Heart right ventricle (tissue), 16 donors: ENCODE data around the gene HDAC1. TPM values are rescaled to one million over a fixed set of nuclear protein-coding genes. Genes with fewer than 3 reads are reported as not detected.

Experiments used
- ATAC-seq, 8 donors: fragments of 200-7000 bp; cut with Tn5 transposase; one replicate each; pipeline ENCODE4 v1.9.1; 2020; ENCODE audit warnings: mild to moderate bottlenecking in 8 of 8, moderate library complexity in 8 of 8, moderate number of reproducible peaks in 1 of 8
- DNase-seq, 2 donors: peaks; one replicate each; pipeline ENCODE4 v3.0.0-alpha.2; 2020
- H3K27ac ChIP-seq, 10 donors: fragments of 200-600 bp; sonication (generic) in 2 of 10; one replicate each; pipeline versions ENCODE4 v1.5.0 to v1.8.0; 2020 to 2022; ENCODE audit warnings: mild to moderate bottlenecking in 3 of 10
- H3K27me3 ChIP-seq, 7 donors: fragments of 200-600 bp; one replicate each; pipeline ENCODE4 v1.8.0; 2021 to 2022; ENCODE audit warnings: mild to moderate bottlenecking in 2 of 7
- H3K36me3 ChIP-seq, 9 donors: fragments of 200-600 bp; sonication (generic) in 1 of 9; one replicate each; pipeline versions ENCODE4 v1.5.0 to v1.8.0; 2020 to 2022; ENCODE audit warnings: mild to moderate bottlenecking in 2 of 9
- H3K4me1 ChIP-seq, 9 donors: fragments of 200-600 bp; sonication (generic) in 1 of 9; one replicate each; pipeline versions ENCODE4 v1.5.0 to v1.8.0; 2020 to 2022; ENCODE audit warnings: mild to moderate bottlenecking in 4 of 9
- H3K4me3 ChIP-seq, 10 donors: fragments of 200-600 bp; sonication (generic) in 2 of 10; one replicate each; pipeline versions ENCODE4 v1.5.0 to v1.8.0; 2020 to 2022; ENCODE audit warnings: mild to moderate bottlenecking in 7 of 10, moderate library complexity in 2 of 10
- H3K9me3 ChIP-seq, 11 donors: fragments of 200-600 bp in 10 of 11; sonication (generic) in 2 of 11; one replicate each; pipeline versions ENCODE4 v1.5.0 to v1.8.0; 2013 to 2022; ENCODE audit warnings: mild to moderate bottlenecking in 2 of 11, control low read depth in 1 of 11, moderate library complexity in 1 of 11
- WGBS, 2 donors: extraction: QIAGEN DNeasy Blood & Tissue Kit; methylation state at CpG; one replicate each; pipeline ENCODE4 v1.1.7; 2013; ENCODE audit warnings: inconsistent platforms in 1 of 2; 5-methylcytosine and 5-hydroxymethylcytosine counted together
- intact Hi-C, 10 donors: fragments of 100-400 bp; cut with DNase I; formaldehyde crosslinking; loops; one replicate each; pipeline versions ENCODE4 v1.11.1 to v1.14.2; 2022
- polyA plus RNA-seq, 2 donors: library from polyadenylated mRNA; stranded (reverse); fragments of 200-250 nt; gene quantifications; one replicate each; pipeline ENCODE4 v1.2.3, GENCODE V29; 2013
- total RNA-seq, 10 donors: library from RNA; stranded (reverse); fragmentation: NEBNext Ultra II Directional in 3 of 10; extraction: Animal tissue kit (Norgen Biotek cat#: 25700) in 3 of 10; gene quantifications; one replicate each; pipeline versions ENCODE4 v1.2.1 to v1.2.4, GENCODE V29; 2021 to 2023
- TF ChIP-seq, protein P1 (sequence below), 9 donors: fragments of 200-600 bp; sonication (generic) in 2 of 9; IDR thresholded peaks; one replicate each; pipeline versions ENCODE4 v1.5.0 to v1.8.0; 2021 to 2022; ENCODE audit warnings: antibody characterized with exemption in 9 of 9, mild to moderate bottlenecking in 5 of 9, moderate library complexity in 1 of 9
- donor health status: Arrhythmogenic right ventricular cardiomyopathy.
- donor health status: ischemic (EF 13 %, LVEDD 7.1; RV severe dilation, severe dysfunction).
- donor health status: healthy with polysubstance abuse.
- donor health status: DM: no; HTN: yes; CAD: no.
- donor health status: DM: no; HTN: no; CAD: no.
- donor health status: ischemic (EF 25% LVEDD 6.9; RV normal size, moderate dysfunction).
- donor health status: ischemic (EF 25% LVEDD 5.7; RV mildly dilated, moderate dysfunction).
- donor health status: healthy.
- donor health status: DM: yes; HTN: yes; CAD: no.
- donor health status: Ischemic cardiomyopathy.
- donor health status: ischemic (EF 35%, LVEDD 5.7; RV mildly dilated, moderate dysfunction).
- donor health status: nonischemic (EF 11% LVEDD 7.7; RV severe dilation, severe dysfunction).
- donor health status: DM: yes; HTN: yes; CAD: no.
- donor health status: PGD.
- donor health status: ischemic (EF 29% LVEDD 5.4; RV normal size, mild dysfunction).
- donor health status: nonischemic (EF 23%, LVEDD 6.1; RV moderate dilation, normal function).

The HDAC1 gene
- total and polyA plus RNA-seq, 12 donors, result 27.5 to 43.5 (median 33.0) TPM

DNA sequence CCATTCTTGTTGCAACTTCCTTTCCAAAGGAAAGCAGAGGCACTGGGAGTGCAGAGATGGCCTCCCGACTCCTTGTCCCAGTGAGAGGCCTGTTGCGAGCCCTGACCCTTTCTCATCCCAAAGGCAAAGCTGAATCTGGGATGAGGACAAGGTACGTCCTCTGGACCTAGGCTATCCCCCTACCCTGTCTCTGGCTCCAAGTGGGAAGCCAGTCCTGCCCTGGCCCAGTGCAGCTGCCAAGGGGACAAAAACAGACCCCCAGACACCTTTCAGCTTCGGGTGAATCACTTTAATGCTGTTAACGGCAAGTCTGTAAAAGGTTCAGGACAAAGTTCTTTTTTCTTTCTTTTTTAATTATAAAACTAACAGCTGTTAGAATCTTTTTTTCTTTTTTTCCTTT is 73.0 kb downstream of the HDAC1 start:
- Histone ChIP-seq H3K36me3 (peaks cover 0 to 73% (median 45%) of the 10 kb centered on the region in 9 donors), H3K9me3 (no peaks in the 10 kb centered on the region), H3K4me1 (peaks cover 7 to 19% (median 16%) of the 10 kb centered on the region in 9 donors), H3K27me3 (peaks cover 0 to 18% (median 0%) of the 10 kb centered on the region in 7 donors), H3K4me3 (no peak overlapping the region), H3K27ac (no peak overlapping the region)
- intact Hi-C loops, result no loop called here
- 89 to 91% methylated on average over 5 of the region's 5 CpGs for WGBS, 2 donors
- DNase-seq (no peak), ATAC-seq (no peak)
- TF ChIP-seq, protein P1, sequence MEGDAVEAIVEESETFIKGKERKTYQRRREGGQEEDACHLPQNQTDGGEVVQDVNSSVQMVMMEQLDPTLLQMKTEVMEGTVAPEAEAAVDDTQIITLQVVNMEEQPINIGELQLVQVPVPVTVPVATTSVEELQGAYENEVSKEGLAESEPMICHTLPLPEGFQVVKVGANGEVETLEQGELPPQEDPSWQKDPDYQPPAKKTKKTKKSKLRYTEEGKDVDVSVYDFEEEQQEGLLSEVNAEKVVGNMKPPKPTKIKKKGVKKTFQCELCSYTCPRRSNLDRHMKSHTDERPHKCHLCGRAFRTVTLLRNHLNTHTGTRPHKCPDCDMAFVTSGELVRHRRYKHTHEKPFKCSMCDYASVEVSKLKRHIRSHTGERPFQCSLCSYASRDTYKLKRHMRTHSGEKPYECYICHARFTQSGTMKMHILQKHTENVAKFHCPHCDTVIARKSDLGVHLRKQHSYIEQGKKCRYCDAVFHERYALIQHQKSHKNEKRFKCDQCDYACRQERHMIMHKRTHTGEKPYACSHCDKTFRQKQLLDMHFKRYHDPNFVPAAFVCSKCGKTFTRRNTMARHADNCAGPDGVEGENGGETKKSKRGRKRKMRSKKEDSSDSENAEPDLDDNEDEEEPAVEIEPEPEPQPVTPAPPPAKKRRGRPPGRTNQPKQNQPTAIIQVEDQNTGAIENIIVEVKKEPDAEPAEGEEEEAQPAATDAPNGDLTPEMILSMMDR (IDR thresholded peaks at IDR 0.05), result no peak

DNA sequence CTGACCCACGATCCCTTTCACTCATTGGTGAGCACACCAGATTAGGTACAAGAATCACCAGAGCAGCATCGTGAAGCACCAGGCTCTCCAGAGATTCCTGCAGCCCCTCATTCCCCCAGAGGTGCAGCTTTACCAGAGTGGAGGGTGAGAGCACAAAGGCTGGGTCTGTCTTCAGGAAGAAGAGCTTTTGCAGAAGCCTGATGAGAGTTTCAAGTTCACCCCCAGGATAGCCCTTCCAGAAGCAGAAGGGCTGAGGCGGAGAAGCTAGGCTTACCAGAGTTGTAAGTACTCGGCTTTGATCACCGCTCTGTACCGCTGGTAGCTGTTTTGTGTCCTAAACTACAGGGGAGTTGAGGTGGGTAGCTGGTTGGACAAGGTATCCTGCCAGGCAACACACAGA is 73.6 kb downstream of the HDAC1 start:
- no peak for DNase-seq

DNA sequence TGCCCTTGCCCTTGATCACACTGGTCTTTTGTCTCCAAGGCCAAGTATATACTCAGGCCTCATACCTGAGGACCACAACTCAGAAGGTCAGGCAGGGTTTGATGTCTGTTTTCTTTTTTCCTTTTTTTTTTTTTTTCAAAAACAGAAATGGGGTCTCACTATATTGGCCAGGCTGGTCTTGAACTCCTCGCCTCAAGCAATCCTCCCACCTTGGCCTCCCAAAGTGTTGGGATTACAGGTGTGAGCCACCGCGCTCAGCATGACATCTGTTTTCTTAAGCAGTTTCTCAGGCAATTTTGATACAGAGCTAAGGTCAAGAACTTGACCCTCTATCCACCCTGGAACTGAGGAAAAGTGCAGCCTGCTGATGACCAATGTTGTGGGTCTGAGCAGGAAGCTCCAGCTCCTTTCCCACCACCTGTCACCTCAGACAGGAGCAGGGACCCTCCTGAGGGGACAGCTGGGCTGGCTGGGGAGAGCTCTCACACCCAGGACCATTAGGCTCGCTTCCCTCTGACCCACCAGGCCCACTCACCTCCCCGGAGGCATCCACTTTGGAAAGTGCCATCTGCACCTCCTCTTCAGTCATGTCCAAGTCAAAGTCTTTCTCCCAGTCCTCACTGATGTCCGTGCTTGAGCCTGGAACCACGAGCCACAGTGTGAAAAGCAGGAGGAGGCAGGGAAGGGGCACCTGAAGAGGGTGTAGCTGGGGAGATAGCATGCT is 76.2 kb downstream of the HDAC1 start:
- H3K27ac ChIP-seq, result no peak overlapping the region
- no peaks in the 10 kb centered on the region for H3K27me3 ChIP-seq
- H3K9me3 ChIP-seq, result no peaks in the 10 kb centered on the region
- DNase-seq (no peak), ATAC-seq (no peak)
- no peaks in the 10 kb centered on the region for H3K4me1 ChIP-seq
- intact Hi-C loops, result no loop called here
- H3K36me3 ChIP-seq, result peaks cover 0 to 100% (median 72%) of the 10 kb centered on the region in 9 donors
- 93 to 96% methylated on average over 7 of the region's 7 CpGs for WGBS, 2 donors
- H3K4me3 ChIP-seq, result no peak overlapping the region
- TF ChIP-seq, protein P1 (IDR thresholded peaks at IDR 0.05), result no peak

More for the DNA sequence above, 73.6 kb downstream of the HDAC1 start:
- H3K27ac ChIP-seq, result no peak overlapping the region
- 84 to 85% methylated on average over 6 of the region's 6 CpGs for WGBS, 2 donors
- TF ChIP-seq, protein P1 (IDR thresholded peaks at IDR 0.05), result no peak
- intact Hi-C loops, result no loop called here
- H3K4me1 ChIP-seq, result peaks cover 7 to 19% (median 16%) of the 10 kb centered on the region in 9 donors
- H3K27me3 ChIP-seq, result peaks cover 0 to 18% (median 0%) of the 10 kb centered on the region in 7 donors
- no peaks in the 10 kb centered on the region for H3K9me3 ChIP-seq
- ATAC-seq, result no peak
- H3K4me3 ChIP-seq, result no peak overlapping the region
- H3K36me3 ChIP-seq, result peaks cover 0 to 76% (median 51%) of the 10 kb centered on the region in 9 donors

DNA sequence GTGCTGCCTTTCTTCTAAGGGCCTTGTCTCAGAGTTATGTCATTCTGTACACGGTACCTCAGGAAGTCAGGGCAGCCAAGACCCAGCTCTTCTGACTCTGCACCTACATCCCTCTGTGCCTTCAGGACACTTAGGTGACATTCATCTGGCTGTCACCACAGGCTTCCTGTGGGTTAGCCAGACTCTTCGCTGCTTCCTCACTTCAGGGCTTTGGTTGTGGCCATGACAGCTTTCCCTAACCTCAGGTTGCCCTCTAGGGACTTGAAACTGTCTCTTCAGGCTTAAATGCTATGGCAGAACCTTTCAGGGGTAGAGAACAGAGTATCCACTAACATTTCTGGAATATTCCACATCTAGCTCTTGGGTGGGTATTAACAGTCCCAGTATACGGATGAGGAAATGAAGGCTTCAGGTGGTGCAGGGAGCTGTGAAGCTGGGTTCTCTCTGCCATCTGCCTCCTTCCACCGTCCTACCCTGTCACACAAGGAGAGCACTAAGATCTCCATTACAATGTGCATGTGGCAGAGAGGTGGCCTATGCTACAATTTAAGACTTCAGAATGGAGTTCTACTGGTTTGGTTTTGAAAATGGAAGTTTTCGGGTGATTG is 80.4 kb downstream of the HDAC1 start:
- TF ChIP-seq, protein P1 (IDR thresholded peaks at IDR 0.05), result peak in 1 of 9 donors; percentile 24
- intact Hi-C loops, result loop anchor here in 1 of 10 donors (10.0 kb wide), 1 partner anchor 157 kb away; no protein-coding TSS in a partner anchor
- WGBS, 2 donors, result 82% methylated on average over 5 of the region's 5 CpGs
- H3K36me3 ChIP-seq, result peaks cover 2 to 100% (median 92%) of the 10 kb centered on the region in 9 donors
- H3K4me1 ChIP-seq, result no peaks in the 10 kb centered on the region
- ATAC-seq, result peak in 2 of 8 donors; percentile 7 to 22
- H3K27ac ChIP-seq, result no peak overlapping the region
- no peak overlapping the region for H3K4me3 ChIP-seq
- no peak for DNase-seq
- no peaks in the 10 kb centered on the region for H3K9me3 ChIP-seq
- no peaks in the 10 kb centered on the region for H3K27me3 ChIP-seq
